Vagina (tissue), 2 donors: Measurements from ENCODE around the gene TUBB6.

Source experiments
- POLR2A ChIP-seq, 2 donors: fragments of 450-650 bp; IDR thresholded peaks; one replicate each; pipeline ENCODE4 v1.6.1; 2017; ENCODE audit warnings: antibody characterized with exemption in 2 of 2, mild to moderate bottlenecking in 2 of 2, moderate library complexity in 2 of 2
- TF ChIP-seq, protein P1 (sequence below), 3 experiments: fragments of 450-650 bp in 2 of 3; fragments of 200-600 bp in 1 of 3; sonication (generic) in 1 of 3; IDR thresholded peaks; one replicate each; pipeline ENCODE4 v1.5.1; 2017 to 2019; ENCODE audit warnings: antibody characterized with exemption in 3 of 3, mild to moderate bottlenecking in 2 of 3, moderate library complexity in 2 of 3

- TF ChIP-seq, protein P1, sequence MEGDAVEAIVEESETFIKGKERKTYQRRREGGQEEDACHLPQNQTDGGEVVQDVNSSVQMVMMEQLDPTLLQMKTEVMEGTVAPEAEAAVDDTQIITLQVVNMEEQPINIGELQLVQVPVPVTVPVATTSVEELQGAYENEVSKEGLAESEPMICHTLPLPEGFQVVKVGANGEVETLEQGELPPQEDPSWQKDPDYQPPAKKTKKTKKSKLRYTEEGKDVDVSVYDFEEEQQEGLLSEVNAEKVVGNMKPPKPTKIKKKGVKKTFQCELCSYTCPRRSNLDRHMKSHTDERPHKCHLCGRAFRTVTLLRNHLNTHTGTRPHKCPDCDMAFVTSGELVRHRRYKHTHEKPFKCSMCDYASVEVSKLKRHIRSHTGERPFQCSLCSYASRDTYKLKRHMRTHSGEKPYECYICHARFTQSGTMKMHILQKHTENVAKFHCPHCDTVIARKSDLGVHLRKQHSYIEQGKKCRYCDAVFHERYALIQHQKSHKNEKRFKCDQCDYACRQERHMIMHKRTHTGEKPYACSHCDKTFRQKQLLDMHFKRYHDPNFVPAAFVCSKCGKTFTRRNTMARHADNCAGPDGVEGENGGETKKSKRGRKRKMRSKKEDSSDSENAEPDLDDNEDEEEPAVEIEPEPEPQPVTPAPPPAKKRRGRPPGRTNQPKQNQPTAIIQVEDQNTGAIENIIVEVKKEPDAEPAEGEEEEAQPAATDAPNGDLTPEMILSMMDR (IDR thresholded peaks at IDR 0.05) = no peak
- TF ChIP-seq POLR2A (IDR thresholded peaks at IDR 0.05) = no peak
These were observed 17.1 kb downstream of the TUBB6 start for GRCh38 chr18:12324991-12325725.
